HG02943 (cell line): Measurements from ENCODE around the gene OR51G1.

ENCODE experiments used
- ATAC-seq: cut with Tn5 transposase; IDR thresholded peaks from one replicate; pipeline ENCODE4 v1.9.1; 2021; ENCODE audit warnings: mild to moderate bottlenecking, low read depth, moderate library complexity; ENCODE audit not compliant: unreplicated experiment

The OR51G1 gene

GRCh38 chr11:4881188-4881587 is 43.0 kb downstream of the OR51G1 start:
- no peak for ATAC-seq
